GM12874 (cell line): ENCODE results near the gene RORB.

Experiments
- TF ChIP-seq, protein P1 (sequence below): IDR thresholded peaks from 2 replicates; pipeline ENCODE4 v1.5.1; 2011; ENCODE audit warnings: low read depth, mild to moderate bottlenecking, control low read depth, low read length, moderate library complexity; ENCODE audit not compliant: insufficient read depth

RORB gene

DNA sequence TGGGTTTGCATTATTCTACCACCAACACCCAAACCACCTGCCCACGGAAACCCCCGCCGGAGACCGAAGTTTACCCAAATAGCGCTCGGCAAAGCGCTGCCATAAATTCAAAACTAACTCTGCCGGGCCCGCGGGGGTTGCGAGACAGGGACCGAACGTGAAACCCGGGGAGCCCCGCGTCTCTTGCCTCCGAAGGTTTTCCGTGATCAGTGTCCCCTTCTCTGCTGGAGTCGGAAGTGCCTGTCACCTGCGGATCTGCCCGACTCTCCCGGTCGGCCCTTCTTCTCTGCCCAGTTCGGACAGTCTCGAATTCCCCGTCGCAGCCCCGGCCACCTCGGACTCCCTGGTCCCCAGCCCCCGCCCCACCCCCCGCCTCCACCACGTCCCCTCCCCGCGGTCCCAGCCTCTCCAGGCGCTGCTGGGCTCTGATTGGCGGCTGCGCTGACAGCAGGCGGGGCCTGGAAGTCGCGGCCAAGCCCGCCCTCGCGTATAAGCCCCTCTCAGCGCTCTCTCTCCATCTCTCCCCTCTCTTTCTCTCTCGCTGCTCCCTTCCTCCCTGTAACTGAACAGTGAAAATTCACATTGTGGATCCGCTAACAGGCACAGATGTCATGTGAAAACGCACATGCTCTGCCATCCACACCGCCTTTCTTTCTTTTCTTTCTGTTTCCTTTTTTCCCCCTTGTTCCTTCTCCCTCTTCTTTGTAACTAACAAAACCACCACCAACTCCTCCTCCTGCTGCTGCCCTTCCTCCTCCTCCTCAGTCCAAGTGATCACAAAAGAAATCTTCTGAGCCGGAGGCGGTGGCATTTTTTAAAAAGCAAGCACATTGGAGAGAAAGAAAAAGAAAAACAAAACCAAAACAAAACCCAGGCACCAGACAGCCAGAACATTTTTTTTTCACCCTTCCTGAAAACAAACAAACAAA is at the start of gene RORB:
Gene RORB, plus strand, starts transcription at position 517 of the 929 bp plus-strand sequence. CDS start 642 bp downstream, outside the sequence.
- TF ChIP-seq, protein P1, sequence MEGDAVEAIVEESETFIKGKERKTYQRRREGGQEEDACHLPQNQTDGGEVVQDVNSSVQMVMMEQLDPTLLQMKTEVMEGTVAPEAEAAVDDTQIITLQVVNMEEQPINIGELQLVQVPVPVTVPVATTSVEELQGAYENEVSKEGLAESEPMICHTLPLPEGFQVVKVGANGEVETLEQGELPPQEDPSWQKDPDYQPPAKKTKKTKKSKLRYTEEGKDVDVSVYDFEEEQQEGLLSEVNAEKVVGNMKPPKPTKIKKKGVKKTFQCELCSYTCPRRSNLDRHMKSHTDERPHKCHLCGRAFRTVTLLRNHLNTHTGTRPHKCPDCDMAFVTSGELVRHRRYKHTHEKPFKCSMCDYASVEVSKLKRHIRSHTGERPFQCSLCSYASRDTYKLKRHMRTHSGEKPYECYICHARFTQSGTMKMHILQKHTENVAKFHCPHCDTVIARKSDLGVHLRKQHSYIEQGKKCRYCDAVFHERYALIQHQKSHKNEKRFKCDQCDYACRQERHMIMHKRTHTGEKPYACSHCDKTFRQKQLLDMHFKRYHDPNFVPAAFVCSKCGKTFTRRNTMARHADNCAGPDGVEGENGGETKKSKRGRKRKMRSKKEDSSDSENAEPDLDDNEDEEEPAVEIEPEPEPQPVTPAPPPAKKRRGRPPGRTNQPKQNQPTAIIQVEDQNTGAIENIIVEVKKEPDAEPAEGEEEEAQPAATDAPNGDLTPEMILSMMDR = no peak

DNA sequence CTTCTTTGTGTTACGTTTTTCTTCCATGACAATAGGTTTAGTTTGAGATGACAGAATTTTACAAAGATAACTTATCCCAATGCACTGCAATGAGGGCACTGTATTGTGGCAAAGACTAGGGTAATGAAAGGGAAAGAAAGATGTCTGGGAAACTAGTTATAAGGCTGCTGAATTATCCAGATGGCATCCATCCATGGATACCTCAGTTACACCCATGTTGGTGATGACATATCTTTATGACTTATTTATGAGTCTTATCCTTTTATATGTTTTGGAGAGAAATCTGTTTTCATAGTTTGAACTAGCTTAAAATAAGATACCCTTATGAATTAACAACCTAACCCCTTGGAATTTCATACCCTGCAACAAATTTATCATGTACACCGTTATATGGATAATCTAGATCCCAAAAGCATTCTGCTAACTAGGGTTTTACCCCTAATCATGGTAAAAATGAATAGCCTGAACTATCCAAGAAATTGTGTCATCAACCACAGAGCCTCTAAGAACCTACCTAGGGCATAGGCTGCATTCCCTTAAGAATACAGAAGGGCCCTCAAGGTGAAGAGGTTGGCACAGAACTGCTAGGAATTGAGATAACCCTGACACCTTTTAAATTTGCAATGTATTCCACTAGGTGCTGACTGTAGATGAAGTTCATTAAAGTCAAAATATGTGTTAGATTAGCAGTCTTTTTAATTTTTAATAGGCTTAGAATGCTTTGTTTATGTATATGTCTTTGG is 49.5 kb upstream of the RORB start:
- TF ChIP-seq, protein P1 = no peak

DNA sequence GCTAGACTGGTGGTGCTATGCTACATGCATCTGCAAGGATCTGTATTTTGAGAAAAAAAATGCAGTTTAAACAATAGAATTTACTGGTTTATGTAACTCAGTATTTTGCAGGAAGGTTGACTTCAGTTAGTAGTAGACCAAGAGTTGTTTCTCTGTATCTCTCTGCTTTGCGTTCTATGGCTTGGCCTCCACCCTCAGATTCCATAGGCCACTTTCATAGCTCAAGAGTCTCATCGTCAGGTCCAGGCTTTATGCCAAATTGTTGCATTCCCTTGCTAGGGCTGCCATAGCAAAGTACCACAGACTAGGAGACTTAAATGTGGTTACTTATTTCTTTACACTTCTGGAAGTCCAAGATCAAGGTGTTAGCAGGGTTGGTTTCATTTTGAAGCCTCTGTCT is 48.1 kb upstream of the RORB start:
- TF ChIP-seq, protein P1 = no peak

DNA sequence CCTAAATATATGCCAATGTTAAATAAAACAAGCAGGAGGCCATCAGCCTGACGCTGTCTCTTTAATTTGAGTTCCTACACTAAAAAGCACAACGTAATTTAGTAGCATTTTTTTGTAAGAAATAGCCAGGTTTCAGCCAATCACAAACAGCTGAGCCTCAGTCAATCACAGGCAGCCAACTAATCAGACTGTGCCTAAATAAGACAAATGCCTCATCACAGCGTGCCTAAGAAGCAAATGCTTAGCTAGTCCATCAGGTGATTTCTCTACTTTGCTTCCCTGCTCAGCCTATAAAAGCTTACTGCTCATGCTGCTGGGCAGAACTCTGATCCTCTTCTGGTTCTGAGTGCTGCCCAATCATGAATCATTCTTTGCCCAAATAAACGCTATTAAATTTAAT is 38.3 kb upstream of the RORB start:
- TF ChIP-seq, protein P1 = no peak

DNA sequence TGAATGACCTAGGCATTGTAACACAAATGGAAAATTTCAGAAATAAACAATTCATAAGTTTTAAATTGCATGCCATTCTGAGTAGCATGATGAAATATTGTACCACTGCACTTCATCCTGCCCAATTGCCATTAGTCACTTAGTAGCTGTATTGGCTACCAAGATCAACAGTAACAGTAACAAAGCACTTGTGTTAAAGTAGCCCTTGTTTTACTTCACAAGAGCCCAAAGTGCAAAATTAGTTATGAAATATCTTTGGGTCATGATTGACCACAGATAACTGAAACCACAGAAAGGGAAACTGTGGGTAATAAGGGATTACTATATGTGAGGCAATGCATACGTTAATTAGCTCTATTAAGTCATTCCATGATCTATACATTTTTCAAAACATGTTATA is 33.3 kb upstream of the RORB start:
- TF ChIP-seq, protein P1 = no peak

DNA sequence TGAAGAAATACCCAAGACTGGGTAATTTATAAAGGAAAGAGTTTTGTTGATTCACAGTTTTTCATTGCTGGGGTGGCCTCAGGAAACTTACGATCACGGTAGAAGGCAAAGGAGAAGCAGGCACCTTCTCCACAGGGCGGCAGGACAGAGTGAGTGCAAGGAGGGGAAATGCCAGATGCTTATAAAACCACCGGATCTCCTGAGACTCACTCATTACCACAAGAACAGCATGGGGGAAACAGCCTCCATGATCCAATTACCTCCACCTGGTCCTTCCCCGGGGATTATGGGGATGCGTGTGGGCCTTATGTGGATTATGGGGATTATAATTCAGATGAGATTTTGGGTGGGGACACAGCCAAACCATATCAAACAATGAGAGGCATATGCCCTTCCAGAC is 18.5 kb upstream of the RORB start:
- TF ChIP-seq, protein P1 = no peak

DNA sequence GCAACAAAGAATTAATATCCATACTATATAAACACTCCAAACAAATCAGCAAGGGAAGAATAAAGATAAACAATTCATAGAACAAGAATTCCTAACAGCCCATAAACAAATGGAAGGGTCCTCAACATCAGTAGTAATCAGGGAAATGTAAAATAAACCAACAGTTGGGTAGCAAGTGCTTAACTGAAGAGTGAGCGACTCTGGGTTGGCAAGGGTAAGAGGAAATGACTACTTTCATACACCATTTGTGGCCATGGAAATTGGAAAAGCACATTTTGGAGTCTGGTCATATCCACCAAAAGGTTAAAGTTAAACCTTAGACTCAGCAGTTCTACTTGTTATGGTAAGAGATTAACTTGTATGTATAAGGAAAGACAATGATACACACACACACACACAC is 17.4 kb upstream of the RORB start:
- TF ChIP-seq, protein P1 = no peak
